HCT116 (cell line): ENCODE results near the gene OR6A2. TPM values are rescaled to one million over a fixed set of nuclear protein-coding genes. Genes with fewer than 3 reads are reported as not detected.
A peak's percentile ranks its signal among the peaks of the same experiment; 100 is the strongest.

ENCODE experiments used
- ATAC-seq: fragments of 200-7000 bp; cut with Tn5 transposase; 2 replicates; pipeline ENCODE4 v1.9.1; 2020; ENCODE audit warnings: mild to moderate bottlenecking, moderate library complexity
- Bru-seq: library from RNA; stranded (reverse); fragments of 400-500 nt; gene quantifications from one replicate; lab custom pipeline; 2021; lab: Mats Ljungman, UMichigan
- BruChase-seq, 2 experiments: library from RNA; stranded (reverse); fragments of 400-500 nt; gene quantifications; one replicate each; lab custom pipeline; 2021; lab: Mats Ljungman, UMichigan
- BruUV-seq: library from RNA; stranded (reverse); fragments of 400-500 nt; replicated peaks from 2 replicates; lab custom pipeline; 2021; lab: Mats Ljungman, UMichigan
- CTCF ChIA-PET: fragments of 300-600 bp; sonication (Branson Sonifier 250); formaldehyde crosslinking; loops from one replicate; lab custom pipeline; 2021; ENCODE audit warnings: antibody characterized with exemption; lab: Charles Lee
- POLR2A ChIA-PET: fragments of 300-600, 350-600 bp; sonication (Branson Sonifier 250); formaldehyde crosslinking; loops from one replicate; lab custom pipeline; 2021; ENCODE audit warnings: antibody characterized with exemption; lab: Charles Lee
- RAD21 ChIA-PET, 2 experiments: fragments of 300-600 bp; sonication (Branson Sonifier 250); formaldehyde crosslinking; loops; one replicate each; lab custom pipeline; 2023; ENCODE audit warnings: low total read pairs in 2 of 2; ENCODE audit not compliant: uncharacterized antibody in 2 of 2, unreplicated experiment in 2 of 2, low non-redundant PET in 1 of 2; lab: Charles Lee
- DNase-seq: peaks from one replicate; pipeline ENCODE4 v3.0.0-alpha.2; 2010; ENCODE audit warnings: low read depth, low spot score
- H2AFZ ChIP-seq: fragments of 200-600 bp; shearing (Covaris generic), sonication (generic); 2 replicates; pipeline ENCODE4 v1.6.1; 2017; ENCODE audit warnings: low read depth, mixed run types, mixed read lengths, antibody characterized with exemption, low read length; ENCODE audit not compliant: poor library complexity, severe bottlenecking
- H3K27ac ChIP-seq: 2 replicates; pipeline ENCODE4 v1.5.1; 2012; ENCODE audit warnings: low read depth, low read length
- H3K27me3 ChIP-seq: fragments of 200-600 bp; sonication (generic); 2 replicates; pipeline ENCODE4 v1.6.1; 2016; ENCODE audit warnings: mixed run types, low read length, mixed read lengths; ENCODE audit not compliant: insufficient read depth
- H3K36me3 ChIP-seq, 2 experiments: fragments of 200-500 bp in 1 of 2; fragments of 200-600 bp in 1 of 2; sonication (Bioruptor generic) in 1 of 2; sonication (generic) in 1 of 2; 2 replicates each; pipeline versions ENCODE4 v1.5.1 to v1.6.1; 2014 to 2016; ENCODE audit warnings: low read length in 2 of 2, inconsistent platforms in 1 of 2, mixed read lengths in 1 of 2, mixed run types in 1 of 2; ENCODE audit not compliant: insufficient read depth in 2 of 2, control insufficient read depth in 1 of 2
- H3K4me1 ChIP-seq, 2 experiments: fragments of 200-600 bp in 1 of 2; sonication (generic) in 1 of 2; 2 replicates each; pipeline versions ENCODE4 v1.5.1 to v1.6.1; 2012 to 2017; ENCODE audit warnings: low read length in 2 of 2, inconsistent platforms in 1 of 2, mild to moderate bottlenecking in 1 of 2, mixed read lengths in 1 of 2, mixed run types in 1 of 2, moderate library complexity in 1 of 2; ENCODE audit not compliant: insufficient read depth in 2 of 2, control insufficient read depth in 1 of 2
- H3K4me2 ChIP-seq: fragments of 200-600 bp; sonication (generic); 2 replicates; pipeline ENCODE4 v1.6.1; 2017; ENCODE audit warnings: mixed run types, low read length, mixed read lengths
- H3K4me3 ChIP-seq, 2 experiments: fragments of 200-600 bp in 1 of 2; sonication (generic) in 1 of 2; replicated peaks in 1 of 2; 2 replicates each; pipeline ENCODE4 v1.5.1; 2011 to 2016; ENCODE audit warnings: low read length in 2 of 2, control low read depth in 1 of 2, low read depth in 1 of 2, mild to moderate bottlenecking in 1 of 2, mixed read lengths in 1 of 2, mixed run types in 1 of 2
- H3K79me2 ChIP-seq: fragments of 200-600 bp; sonication (generic); 2 replicates; pipeline ENCODE4 v1.6.1; 2017; ENCODE audit warnings: mild to moderate bottlenecking, mixed run types, low read length, moderate library complexity, mixed read lengths; ENCODE audit not compliant: insufficient read depth
- H3K9ac ChIP-seq: fragments of 200-600 bp; sonication (generic); 2 replicates; pipeline ENCODE4 v1.6.1; 2016; ENCODE audit warnings: low read length, mixed read lengths
- H3K9me2 ChIP-seq: fragments of 200-600 bp; sonication (generic), shearing (Covaris generic); 2 replicates; pipeline ENCODE4 v1.6.1; 2017; ENCODE audit warnings: mixed run types, mild to moderate bottlenecking, moderate library complexity; ENCODE audit not compliant: insufficient read depth
- H3K9me3 ChIP-seq, 2 experiments: fragments of 200-500 bp in 1 of 2; fragments of 200-600 bp in 1 of 2; sonication (Bioruptor generic) in 1 of 2; sonication (generic) in 1 of 2; 2 replicates each; pipeline ENCODE4 v1.6.1; 2014 to 2017; ENCODE audit warnings: low read length in 2 of 2, mixed read lengths in 2 of 2, inconsistent platforms in 1 of 2, low read depth in 1 of 2, mild to moderate bottlenecking in 1 of 2, mixed run types in 1 of 2, moderate library complexity in 1 of 2; ENCODE audit not compliant: control insufficient read depth in 1 of 2, insufficient read depth in 1 of 2
- H4K20me1 ChIP-seq: fragments of 200-600 bp; sonication (generic), shearing (Covaris generic); 2 replicates; pipeline ENCODE4 v1.6.1; 2017; ENCODE audit warnings: mixed run types, mild to moderate bottlenecking, moderate library complexity; ENCODE audit not compliant: insufficient read depth
- CBX3 ChIP-seq: IDR thresholded peaks from 2 replicates; pipeline ENCODE4 v1.6.1; 2012; ENCODE audit warnings: low read depth
- EGR1 ChIP-seq: IDR thresholded peaks from 2 replicates; pipeline ENCODE4 v1.6.1; 2012; ENCODE audit warnings: low read depth
- ELF1 ChIP-seq: IDR thresholded peaks from 2 replicates; pipeline ENCODE4 v1.6.1; 2012; ENCODE audit warnings: low read depth, borderline replicate concordance
- EZH2phosphoT487 ChIP-seq: fragments of 200-600 bp; IDR thresholded peaks from 2 replicates; pipeline ENCODE4 v1.6.1; 2018; ENCODE audit warnings: antibody characterized with exemption, borderline replicate concordance
- FOSL1 ChIP-seq: IDR thresholded peaks from 2 replicates; pipeline ENCODE4 v1.6.1; 2012; ENCODE audit warnings: low read depth
- POLR2AphosphoS5 ChIP-seq: IDR thresholded peaks from 2 replicates; pipeline ENCODE4 v1.6.1; 2011; ENCODE audit warnings: mild to moderate bottlenecking, low read depth, low read length, moderate library complexity
- RAD21 ChIP-seq: IDR thresholded peaks from 2 replicates; pipeline ENCODE4 v1.6.1; 2012; ENCODE audit warnings: low read depth, mild to moderate bottlenecking
- SIN3A ChIP-seq: IDR thresholded peaks from 2 replicates; pipeline ENCODE4 v1.6.1; 2012; ENCODE audit warnings: low read depth
- SRF ChIP-seq: IDR thresholded peaks from 2 replicates; pipeline ENCODE4 v1.6.1; 2012; ENCODE audit warnings: low read depth
- intact Hi-C: fragments of 100-400 bp; cut with micrococcal nuclease; formaldehyde crosslinking; loops from 2 replicates; pipeline ENCODE4 v1.10.0; 2022
- long read RNA-seq: library from polyadenylated mRNA; unstranded; transcript quantifications from one replicate; pipeline ENCODE4 v2.0.0, GENCODE V29; 2021; ENCODE audit not compliant: unreplicated experiment
- polyA plus RNA-seq: library from polyadenylated mRNA; unstranded; fragments of >200 nt; gene quantifications from 2 replicates; pipeline ENCODE4 v1.2.1, GENCODE V29; 2012; ENCODE audit warnings: missing spikeins
- total RNA-seq: library from RNA; stranded (reverse); gene quantifications from one replicate; pipeline ENCODE4 v1.2.1, GENCODE V29; 2021; ENCODE audit not compliant: unreplicated experiment
- TF ChIP-seq, protein P1 (sequence below): IDR thresholded peaks from 2 replicates; pipeline ENCODE4 v1.6.1; 2011; ENCODE audit warnings: mild to moderate bottlenecking, low read length, moderate library complexity; ENCODE audit not compliant: insufficient replicate concordance; ENCODE audit errors: extremely low read depth
- TF ChIP-seq, protein P2 (sequence below): IDR thresholded peaks from 2 replicates; pipeline ENCODE4 v1.6.1; 2012; ENCODE audit warnings: low read depth
- TF ChIP-seq, protein P3 (sequence below): IDR thresholded peaks from 2 replicates; pipeline ENCODE4 v1.6.1; 2012
- TF ChIP-seq, protein P4 (sequence below), 3 experiments: fragments of 200-600 bp in 1 of 3; sonication (generic) in 1 of 3; IDR thresholded peaks in 2 of 3; conservative IDR thresholded peaks in 1 of 3; 2 replicates each; pipeline ENCODE4 v1.5.1; 2012 to 2017; ENCODE audit warnings: low read depth in 2 of 3, low read length in 2 of 3, antibody characterized with exemption in 1 of 3, borderline replicate concordance in 1 of 3, control low read depth in 1 of 3, mild to moderate bottlenecking in 1 of 3, mixed read lengths in 1 of 3, mixed run types in 1 of 3, moderate library complexity in 1 of 3; ENCODE audit not compliant: insufficient read depth in 1 of 3

The OR6A2 gene
- total RNA-seq (0.22 TPM), Bru-seq, nascent RNA (percentile 40 among the genes with signal in this experiment), BruChase-seq, experiment 1, labeled RNA remaining after a 6-hour chase (percentile 52 among the genes with signal in this experiment), BruChase-seq, experiment 2, labeled RNA remaining after a 2-hour chase (percentile 59 among the genes with signal in this experiment)
- polyA plus RNA-seq = not detected in 2 replicates
- long read RNA-seq = 0 reads

DNA sequence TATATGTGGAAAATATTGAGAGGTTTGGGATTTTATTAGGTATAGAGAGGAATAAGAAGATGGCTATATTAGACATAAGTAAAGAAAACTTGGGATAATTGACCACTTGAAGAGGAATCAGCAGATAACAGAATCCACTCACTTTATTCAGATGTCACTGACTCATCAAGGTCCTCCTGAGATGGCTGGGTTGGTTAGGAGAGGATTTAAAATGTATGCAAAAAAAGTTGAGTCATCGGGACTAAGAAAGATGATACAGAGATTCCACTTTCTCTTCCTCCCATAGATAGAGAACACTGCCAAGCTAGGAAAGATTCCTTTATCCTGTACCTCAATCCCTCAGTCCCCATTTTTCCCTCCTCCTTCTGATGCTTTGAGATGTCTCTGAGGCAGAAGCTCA is at the start of gene OR6A2:
OR6A2 (minus strand) TSS at position 288 of the 400 bp plus-strand sequence. CDS start 3,981 bp downstream, outside the sequence.
- POLR2A ChIA-PET = no interaction called here
- H3K79me2 ChIP-seq = no peaks in the 10 kb centered on the region
- no peak within 1 kb of the TSS for H3K4me3 ChIP-seq
- no peaks in the 10 kb centered on the region for H4K20me1 ChIP-seq
- RAD21 ChIA-PET = no interaction called here
- no peak within 1 kb of the TSS for H2AFZ ChIP-seq
- no peak for ATAC-seq
- no peaks in the 10 kb centered on the region for H3K4me1 ChIP-seq
- no peak within 1 kb of the TSS for H3K27ac ChIP-seq
- no TSS peak for BruUV-seq
- no peak for DNase-seq
- H3K4me2 ChIP-seq = no peak within 1 kb of the TSS
- CTCF ChIA-PET = interaction anchor here (1.1 kb wide), 1 partner anchor 13 kb away, joined by 4 read pairs; no protein-coding TSS in a partner anchor
- no peak within 1 kb of the TSS for H3K9ac ChIP-seq
- intact Hi-C loops = no loop called here
- no peaks in the 10 kb centered on the region for H3K9me3 ChIP-seq
- H3K9me2 ChIP-seq = no peaks in the 10 kb centered on the region
- no peaks in the 10 kb centered on the region; the same call in 1 of the 2 replicates for H3K27me3 ChIP-seq
- H3K36me3 ChIP-seq = no peaks in the 10 kb centered on the region
- TF ChIP-seq EGR1 (no peak), FOSL1 (no peak), ELF1 (no peak), SRF (no peak), EZH2phosphoT487 (no peak), POLR2AphosphoS5 (no peak), SIN3A (no peak), CBX3 (no peak), RAD21 (no peak)
- TF ChIP-seq, protein P1, sequence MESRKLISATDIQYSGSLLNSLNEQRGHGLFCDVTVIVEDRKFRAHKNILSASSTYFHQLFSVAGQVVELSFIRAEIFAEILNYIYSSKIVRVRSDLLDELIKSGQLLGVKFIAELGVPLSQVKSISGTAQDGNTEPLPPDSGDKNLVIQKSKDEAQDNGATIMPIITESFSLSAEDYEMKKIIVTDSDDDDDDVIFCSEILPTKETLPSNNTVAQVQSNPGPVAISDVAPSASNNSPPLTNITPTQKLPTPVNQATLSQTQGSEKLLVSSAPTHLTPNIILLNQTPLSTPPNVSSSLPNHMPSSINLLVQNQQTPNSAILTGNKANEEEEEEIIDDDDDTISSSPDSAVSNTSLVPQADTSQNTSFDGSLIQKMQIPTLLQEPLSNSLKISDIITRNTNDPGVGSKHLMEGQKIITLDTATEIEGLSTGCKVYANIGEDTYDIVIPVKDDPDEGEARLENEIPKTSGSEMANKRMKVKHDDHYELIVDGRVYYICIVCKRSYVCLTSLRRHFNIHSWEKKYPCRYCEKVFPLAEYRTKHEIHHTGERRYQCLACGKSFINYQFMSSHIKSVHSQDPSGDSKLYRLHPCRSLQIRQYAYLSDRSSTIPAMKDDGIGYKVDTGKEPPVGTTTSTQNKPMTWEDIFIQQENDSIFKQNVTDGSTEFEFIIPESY = no peak
- TF ChIP-seq, protein P2, sequence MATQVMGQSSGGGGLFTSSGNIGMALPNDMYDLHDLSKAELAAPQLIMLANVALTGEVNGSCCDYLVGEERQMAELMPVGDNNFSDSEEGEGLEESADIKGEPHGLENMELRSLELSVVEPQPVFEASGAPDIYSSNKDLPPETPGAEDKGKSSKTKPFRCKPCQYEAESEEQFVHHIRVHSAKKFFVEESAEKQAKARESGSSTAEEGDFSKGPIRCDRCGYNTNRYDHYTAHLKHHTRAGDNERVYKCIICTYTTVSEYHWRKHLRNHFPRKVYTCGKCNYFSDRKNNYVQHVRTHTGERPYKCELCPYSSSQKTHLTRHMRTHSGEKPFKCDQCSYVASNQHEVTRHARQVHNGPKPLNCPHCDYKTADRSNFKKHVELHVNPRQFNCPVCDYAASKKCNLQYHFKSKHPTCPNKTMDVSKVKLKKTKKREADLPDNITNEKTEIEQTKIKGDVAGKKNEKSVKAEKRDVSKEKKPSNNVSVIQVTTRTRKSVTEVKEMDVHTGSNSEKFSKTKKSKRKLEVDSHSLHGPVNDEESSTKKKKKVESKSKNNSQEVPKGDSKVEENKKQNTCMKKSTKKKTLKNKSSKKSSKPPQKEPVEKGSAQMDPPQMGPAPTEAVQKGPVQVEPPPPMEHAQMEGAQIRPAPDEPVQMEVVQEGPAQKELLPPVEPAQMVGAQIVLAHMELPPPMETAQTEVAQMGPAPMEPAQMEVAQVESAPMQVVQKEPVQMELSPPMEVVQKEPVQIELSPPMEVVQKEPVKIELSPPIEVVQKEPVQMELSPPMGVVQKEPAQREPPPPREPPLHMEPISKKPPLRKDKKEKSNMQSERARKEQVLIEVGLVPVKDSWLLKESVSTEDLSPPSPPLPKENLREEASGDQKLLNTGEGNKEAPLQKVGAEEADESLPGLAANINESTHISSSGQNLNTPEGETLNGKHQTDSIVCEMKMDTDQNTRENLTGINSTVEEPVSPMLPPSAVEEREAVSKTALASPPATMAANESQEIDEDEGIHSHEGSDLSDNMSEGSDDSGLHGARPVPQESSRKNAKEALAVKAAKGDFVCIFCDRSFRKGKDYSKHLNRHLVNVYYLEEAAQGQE = no peak
- TF ChIP-seq, protein P3, sequence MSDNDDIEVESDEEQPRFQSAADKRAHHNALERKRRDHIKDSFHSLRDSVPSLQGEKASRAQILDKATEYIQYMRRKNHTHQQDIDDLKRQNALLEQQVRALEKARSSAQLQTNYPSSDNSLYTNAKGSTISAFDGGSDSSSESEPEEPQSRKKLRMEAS = no peak
- TF ChIP-seq, protein P4, sequence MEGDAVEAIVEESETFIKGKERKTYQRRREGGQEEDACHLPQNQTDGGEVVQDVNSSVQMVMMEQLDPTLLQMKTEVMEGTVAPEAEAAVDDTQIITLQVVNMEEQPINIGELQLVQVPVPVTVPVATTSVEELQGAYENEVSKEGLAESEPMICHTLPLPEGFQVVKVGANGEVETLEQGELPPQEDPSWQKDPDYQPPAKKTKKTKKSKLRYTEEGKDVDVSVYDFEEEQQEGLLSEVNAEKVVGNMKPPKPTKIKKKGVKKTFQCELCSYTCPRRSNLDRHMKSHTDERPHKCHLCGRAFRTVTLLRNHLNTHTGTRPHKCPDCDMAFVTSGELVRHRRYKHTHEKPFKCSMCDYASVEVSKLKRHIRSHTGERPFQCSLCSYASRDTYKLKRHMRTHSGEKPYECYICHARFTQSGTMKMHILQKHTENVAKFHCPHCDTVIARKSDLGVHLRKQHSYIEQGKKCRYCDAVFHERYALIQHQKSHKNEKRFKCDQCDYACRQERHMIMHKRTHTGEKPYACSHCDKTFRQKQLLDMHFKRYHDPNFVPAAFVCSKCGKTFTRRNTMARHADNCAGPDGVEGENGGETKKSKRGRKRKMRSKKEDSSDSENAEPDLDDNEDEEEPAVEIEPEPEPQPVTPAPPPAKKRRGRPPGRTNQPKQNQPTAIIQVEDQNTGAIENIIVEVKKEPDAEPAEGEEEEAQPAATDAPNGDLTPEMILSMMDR (IDR thresholded peaks at IDR 0.05 in 2 of 3, conservative IDR thresholded peaks at IDR 0.05 in 1 of 3; ENCODE audit: borderline replicate concordance in 1 of 3, insufficient read depth in 1 of 3, low read depth in 2 of 3, low read length in 2 of 3) = no peak
